ENCODE results near the gene CEMIP.

Gene CEMIP

DNA sequence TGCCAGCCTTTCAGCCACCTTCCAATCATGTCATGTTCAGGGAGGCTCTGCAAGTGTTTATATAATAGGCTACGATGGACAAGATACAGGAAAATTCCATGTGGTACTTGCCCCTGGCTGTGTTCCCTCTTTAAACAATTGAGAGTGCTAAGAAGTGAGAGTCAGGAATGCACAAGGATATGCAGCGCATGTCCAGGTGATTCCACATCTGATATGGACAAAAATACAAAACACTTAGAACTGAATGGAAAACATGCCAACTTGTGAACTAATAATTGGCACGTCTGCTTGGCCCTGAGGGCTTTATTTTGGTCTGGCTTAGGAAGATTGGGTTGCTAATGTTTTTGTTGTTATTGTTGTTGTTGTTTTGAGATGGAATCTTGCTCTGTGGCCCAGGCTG lies 100.9 kb downstream of the CEMIP start:
- DNase-seq (ENCODE audit: low read depth in 2 of 2, low spot score in 1 of 2) = no peak

DNA sequence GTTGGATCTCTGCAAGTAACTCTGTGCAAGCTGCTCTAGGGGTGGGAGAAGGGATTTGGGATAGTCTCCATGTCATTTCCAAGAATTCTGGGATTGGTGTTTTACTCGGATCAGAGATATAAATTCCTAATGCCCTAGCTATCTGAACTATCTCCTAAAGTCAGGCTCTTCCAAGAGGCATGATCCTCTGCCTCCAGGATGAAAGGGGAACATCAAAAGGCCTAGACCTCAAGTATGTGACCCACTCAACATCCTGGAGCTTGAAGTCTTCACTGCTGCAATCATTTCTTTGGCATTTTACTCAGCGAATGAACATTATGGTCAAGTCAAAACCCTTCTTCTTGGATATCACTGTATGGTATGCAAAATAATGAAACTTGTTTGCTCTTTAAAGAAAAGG lies 104.5 kb downstream of the CEMIP start:
- DNase-seq (ENCODE audit: low read depth in 2 of 2, low spot score in 1 of 2) = no peak

GRCh38 chr15:80885016-80885579 lies 105.9 kb downstream of the CEMIP start:
- DNase-seq (ENCODE audit: low read depth in 2 of 2, low spot score in 1 of 2) = no peak

GRCh38 chr15:80887148-80887547 lies 108.0 kb downstream of the CEMIP start:
- no peak for DNase-seq (ENCODE audit: low read depth in 2 of 2, low spot score in 1 of 2)

GRCh38 chr15:80888846-80889245 lies 109.7 kb downstream of the CEMIP start:
- DNase-seq (ENCODE audit: low read depth in 2 of 2, low spot score in 1 of 2) = no peak

GRCh38 chr15:80890341-80891005 lies 111.3 kb downstream of the CEMIP start:
- no peak for DNase-seq (ENCODE audit: low read depth in 2 of 2, low spot score in 1 of 2)

GRCh38 chr15:80891006-80891405 lies 111.8 kb downstream of the CEMIP start:
- DNase-seq (ENCODE audit: low read depth in 2 of 2, low spot score in 1 of 2) = no peak

DNA sequence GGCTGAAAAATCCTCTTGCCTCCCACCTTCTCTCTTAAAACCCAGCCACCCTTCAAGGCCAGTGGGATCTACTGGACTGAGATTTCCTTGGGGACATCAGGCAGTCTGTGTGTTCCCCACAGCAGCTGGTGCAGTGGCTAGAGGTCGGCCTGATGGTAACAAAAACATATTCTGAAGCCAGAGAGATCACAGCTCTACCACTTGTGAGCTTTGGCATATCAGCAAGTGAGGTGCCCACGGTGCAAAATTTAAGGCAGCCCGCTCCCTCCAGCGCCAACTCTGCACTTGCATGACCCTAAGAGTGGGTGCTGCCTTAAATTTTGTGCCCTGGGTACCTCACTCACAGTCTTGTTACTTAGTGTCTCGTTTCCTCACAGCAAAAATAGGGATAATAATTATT lies 113.2 kb downstream of the CEMIP start:
- DNase-seq (ENCODE audit: low read depth in 2 of 2, low spot score in 1 of 2) = no peak

DNA sequence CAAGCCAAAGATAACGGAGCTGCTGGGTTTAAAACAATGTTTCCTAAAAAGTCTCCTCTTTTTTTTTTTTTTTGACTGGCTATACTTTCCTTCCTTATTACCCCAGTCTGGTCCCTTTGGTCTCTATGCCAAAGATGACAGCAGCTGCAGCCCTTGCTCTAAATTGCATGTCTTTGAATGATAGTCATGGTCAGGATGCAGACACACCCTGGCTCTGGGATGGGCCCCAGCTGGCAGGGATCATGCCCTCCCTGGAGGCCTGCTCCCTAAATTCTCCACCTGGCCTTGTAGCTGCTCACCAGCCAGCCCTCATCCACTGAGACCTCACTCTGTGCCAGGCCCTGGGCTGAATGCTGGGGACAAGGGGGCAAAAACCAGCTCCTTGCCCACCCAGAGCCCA lies 114.6 kb downstream of the CEMIP start:
- DNase-seq (ENCODE audit: low read depth in 2 of 2, low spot score in 1 of 2) = no peak

GRCh38 chr15:80895091-80895490 lies 115.9 kb downstream of the CEMIP start:
- no peak for DNase-seq (ENCODE audit: low read depth in 2 of 2, low spot score in 1 of 2)

DNA sequence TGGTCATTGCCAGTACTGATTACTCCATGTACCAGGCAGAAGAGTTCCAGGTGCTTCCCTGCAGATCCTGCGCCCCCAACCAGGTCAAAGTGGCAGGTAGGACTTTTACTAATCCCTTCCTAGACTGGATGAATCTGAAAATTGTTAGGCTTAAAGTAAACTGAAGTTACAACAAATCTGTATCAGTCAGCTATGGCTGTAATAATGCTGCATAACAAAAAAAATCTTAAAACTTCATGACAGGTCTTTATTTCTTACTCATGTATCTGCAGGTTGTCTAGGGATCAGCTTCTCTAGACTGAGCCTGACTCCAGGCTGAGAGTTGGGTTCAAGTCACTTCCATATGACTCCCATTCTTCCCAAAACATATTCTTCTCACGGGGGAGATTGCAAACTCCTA lies 116.8 kb downstream of the CEMIP start:
- DNase-seq (ENCODE audit: low read depth in 2 of 2, low spot score in 1 of 2) = no peak

DNA sequence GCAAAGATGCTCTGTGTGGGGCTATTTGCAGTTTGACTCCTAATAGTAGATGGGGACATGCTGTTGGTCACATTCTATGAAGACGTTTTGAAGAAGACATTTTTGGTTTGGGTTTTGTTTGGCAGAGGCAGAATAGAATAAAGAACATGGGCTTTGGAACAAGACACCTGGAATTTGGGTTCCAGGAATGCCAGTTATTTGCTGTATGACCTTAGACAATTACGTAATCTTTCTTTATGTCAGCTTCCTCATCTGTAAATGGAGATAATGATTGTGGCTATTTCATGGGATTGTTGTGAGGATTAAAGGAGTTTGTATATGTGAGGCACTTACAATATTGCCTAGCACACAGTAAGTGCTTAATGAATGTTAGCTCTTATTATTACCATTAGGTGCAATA lies 118.9 kb downstream of the CEMIP start:
- DNase-seq (ENCODE audit: low read depth in 2 of 2, low spot score in 1 of 2) = no peak

DNA sequence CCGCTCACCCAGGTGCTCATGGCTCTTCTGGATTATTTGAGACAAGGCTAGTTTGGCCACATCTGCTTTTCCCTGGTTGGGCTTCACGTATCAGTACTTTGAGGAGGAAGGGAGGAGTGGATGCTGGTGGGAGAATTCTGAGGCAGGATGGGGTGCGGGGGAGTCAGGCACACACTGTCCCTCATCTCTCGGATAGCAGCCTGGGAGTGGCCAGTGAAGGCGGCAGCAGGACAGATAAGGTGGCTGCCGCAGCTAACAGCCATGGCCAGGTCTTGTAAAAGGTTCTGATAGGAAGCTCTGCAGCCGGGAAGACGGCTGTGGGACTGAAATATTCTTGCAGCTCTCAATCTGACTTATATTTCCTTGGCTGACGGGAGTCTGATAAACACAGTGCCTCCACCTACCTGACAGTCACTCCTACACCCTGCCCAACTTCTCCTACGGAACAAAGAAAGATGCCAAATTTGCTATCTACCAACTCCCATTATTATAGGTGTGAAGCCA lies 123.2 kb downstream of the CEMIP start:
- DNase-seq (ENCODE audit: low read depth in 2 of 2, low spot score in 1 of 2) = no peak

GRCh38 chr15:80904998-80905397 lies 125.8 kb downstream of the CEMIP start:
- no peak for DNase-seq (ENCODE audit: low read depth in 2 of 2, low spot score in 1 of 2)

DNA sequence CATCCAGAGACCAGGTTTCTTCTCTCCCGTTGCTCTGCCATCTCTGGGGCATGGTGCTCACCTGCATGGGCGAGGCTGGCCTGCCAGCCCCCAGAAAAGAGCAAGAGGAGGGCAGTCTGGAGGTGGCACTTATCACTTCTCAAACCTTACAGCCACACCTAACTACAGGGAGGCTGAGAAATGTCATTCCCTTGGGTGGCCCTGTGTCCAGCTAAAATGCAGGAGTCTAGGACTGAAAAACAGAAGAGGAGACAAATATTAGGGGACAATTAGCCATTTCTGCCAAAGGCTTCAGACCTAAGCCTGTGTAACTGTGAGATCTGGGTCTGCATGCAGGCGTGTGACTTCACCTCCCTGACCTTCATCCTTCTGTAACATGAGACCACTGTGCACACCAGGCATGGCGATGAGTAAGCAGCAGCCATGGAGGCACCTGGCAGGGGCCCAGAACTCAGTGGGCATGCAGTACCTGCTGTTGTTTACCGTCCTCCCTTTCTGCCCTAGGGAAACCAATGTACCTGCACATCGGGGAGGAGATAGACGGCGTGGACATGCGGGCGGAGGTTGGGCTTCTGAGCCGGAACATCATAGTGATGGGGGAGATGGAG lies 127.1 kb downstream of the CEMIP start:
- DNase-seq (ENCODE audit: low read depth in 2 of 2, low spot score in 1 of 2) = no peak

DNA sequence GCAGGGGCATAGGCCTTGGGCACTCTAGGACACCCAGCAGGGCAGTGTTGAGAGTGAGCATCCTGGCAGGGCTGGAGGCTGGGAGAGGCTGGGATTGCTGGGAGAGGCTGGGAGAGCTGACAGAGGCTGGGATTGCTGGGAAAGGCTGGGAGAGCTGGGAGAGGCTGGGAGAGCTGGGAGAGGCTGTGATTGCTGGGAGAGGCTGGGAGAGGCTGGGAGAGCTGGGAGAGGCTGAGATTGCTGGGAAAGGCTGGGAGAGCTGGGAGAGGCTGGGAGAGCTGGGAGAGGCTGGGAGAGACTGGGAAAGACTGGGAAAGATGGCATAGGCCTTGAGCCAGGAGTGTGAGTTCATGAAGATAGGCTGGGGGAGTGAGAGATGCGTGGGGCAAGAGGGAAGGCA lies 132.7 kb downstream of the CEMIP start:
- no peak for DNase-seq (ENCODE audit: low read depth in 2 of 2, low spot score in 1 of 2)

- DNase-seq (ENCODE audit: low read depth in 2 of 2, low spot score in 1 of 2) = no peak
These were observed 133.5 kb downstream of the CEMIP start for GRCh38 chr15:80912673-80913072.

DNA sequence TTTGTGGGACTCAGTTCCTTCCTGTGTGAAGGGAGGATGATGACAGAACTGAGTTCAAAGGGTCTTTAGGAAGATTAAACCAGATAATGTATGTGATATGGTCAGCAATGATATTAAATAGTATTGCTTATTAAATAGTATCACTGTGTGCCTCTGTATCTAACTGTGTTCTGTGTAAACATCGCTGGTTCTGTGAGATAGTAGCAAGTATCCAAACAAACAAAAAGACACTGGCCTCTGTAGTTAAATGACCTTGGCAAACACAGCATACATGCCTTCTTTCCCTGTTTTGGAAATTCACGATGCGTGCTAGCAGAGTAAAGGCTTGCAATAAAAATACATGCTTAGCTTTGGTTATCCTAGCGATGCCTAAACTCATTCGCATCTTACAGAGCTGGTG lies 134.4 kb downstream of the CEMIP start:
- DNase-seq (ENCODE audit: low read depth in 2 of 2, low spot score in 1 of 2) = no peak

GRCh38 chr15:80915472-80915871 lies 136.3 kb downstream of the CEMIP start:
- DNase-seq (ENCODE audit: low read depth in 2 of 2, low spot score in 1 of 2) = no peak

- no peak for DNase-seq (ENCODE audit: low read depth in 2 of 2, low spot score in 1 of 2)
These were observed 136.9 kb downstream of the CEMIP start for GRCh38 chr15:80916056-80916455.

DNA sequence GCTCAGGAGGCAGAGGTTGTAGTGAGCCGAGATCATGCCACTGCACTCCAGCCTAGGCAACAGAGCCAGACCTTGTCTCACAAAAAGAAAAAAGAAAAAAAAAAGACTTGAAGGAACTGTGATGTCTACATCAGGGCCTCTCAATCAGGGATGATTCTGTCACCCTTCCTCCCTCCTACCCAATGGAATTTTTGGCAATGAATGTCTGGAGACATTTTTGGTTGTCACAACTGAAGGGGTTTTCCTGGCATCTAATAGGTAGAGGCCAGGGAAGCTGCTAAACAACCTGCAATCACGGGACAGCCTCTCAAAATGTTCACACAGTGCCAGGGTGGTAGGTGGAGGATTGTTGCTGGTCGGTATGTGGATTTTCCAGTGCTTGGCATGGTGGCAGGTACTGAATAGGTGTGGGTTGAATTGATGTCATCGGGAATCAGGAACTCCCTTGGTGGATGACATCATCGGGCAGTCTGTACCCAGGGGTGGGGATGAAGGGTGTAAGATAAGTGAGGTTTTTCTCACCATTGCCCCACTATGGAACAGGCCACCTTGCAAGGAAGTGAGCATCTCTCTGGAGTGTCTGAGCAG lies 139.1 kb downstream of the CEMIP start:
- no peak for DNase-seq (ENCODE audit: low read depth in 2 of 2, low spot score in 1 of 2)

GRCh38 chr15:80920271-80920699 lies 141.1 kb downstream of the CEMIP start:
- no peak for DNase-seq (ENCODE audit: low read depth in 2 of 2, low spot score in 1 of 2)

Measured in stimulated activated CD8-positive, alpha-beta memory T cell treated with anti-CD3 and anti-CD28 coated beads, Interleukin-4, amount 100 ng/mL, for 4 hours (primary cell).